HepG2 (cell line): ENCODE results near the gene GPR149.

Source experiments
- CTCF ChIP-seq: sonication (generic); formaldehyde crosslinking; IDR thresholded peaks from 2 replicates; pipeline ENCODE4 v1.5.0; 2020; ENCODE audit warnings: mild to moderate bottlenecking, missing genetic modification reagents, moderate library complexity
- POLR2A ChIP-seq, 2 experiments: IDR thresholded peaks; 2 replicates each; pipeline ENCODE4 v1.6.1; 2011; ENCODE audit warnings: low read depth in 2 of 2, low read length in 2 of 2, mild to moderate bottlenecking in 1 of 2, moderate library complexity in 1 of 2; ENCODE audit not compliant: insufficient read depth in 1 of 2
- YY1 ChIP-seq: IDR thresholded peaks from 2 replicates; pipeline ENCODE4 v1.6.1; 2011; ENCODE audit warnings: low read length, low read depth, moderate library complexity, mild to moderate bottlenecking; ENCODE audit not compliant: insufficient read depth, insufficient replicate concordance
- ZNF207 ChIP-seq: fragments of 450-650 bp; IDR thresholded peaks from 2 replicates; pipeline ENCODE4 v1.6.1; 2016; ENCODE audit warnings: antibody characterized with exemption, borderline replicate concordance

GRCh38 chr3:154398084-154398967 is 31.7 kb downstream of the GPR149 start:
- TF ChIP-seq YY1 (no peak), ZNF207 (no peak), CTCF (CRISPR knock-in tag) (no peak), POLR2A (IDR thresholded peaks at IDR 0.05; ENCODE audit: insufficient read depth in 1 of 2, low read depth in 2 of 2, low read length in 2 of 2) (no peak)
